Stimulated activated naive CD4-positive, alpha-beta T cell (primary cell): Measurements from ENCODE around the gene LYPLAL1.

Experiments used
- DNase-seq, 6 experiments: peaks; one replicate each; lab custom pipeline; 2025; lab: John Stamatoyannopoulos, UW

The LYPLAL1 gene

GRCh38 chr1:219173758-219174459 is at the start of gene LYPLAL1:
TSS of gene LYPLAL1 (plus strand) at chr1:219173878. CDS start at chr1:219173891, 13 bp downstream.
- DNase-seq = peak; percentile 78 to 90 (median 82)

DNA sequence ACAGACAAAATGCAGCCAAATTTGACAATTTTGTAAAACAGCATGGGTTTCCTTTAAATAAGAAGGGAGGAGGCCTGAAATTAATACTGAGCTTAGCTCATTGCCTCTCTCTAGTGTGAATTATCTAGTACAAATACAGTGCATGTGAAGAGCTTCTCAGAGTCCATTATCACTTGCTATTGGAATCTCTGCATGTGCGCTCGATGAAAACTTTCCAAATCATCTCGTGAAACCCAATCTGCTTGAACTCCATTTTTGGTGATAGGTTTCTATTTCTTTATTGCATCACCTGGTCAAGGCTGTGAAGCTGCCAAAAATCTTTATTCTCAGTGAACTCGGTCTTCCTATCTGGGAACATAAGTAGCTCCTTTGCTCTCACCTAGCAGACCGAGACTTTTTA is 49.5 kb upstream of the LYPLAL1 start:
- DNase-seq = no peak

GRCh38 chr1:219125342-219125741 is 48.3 kb upstream of the LYPLAL1 start:
- DNase-seq = no peak

DNA sequence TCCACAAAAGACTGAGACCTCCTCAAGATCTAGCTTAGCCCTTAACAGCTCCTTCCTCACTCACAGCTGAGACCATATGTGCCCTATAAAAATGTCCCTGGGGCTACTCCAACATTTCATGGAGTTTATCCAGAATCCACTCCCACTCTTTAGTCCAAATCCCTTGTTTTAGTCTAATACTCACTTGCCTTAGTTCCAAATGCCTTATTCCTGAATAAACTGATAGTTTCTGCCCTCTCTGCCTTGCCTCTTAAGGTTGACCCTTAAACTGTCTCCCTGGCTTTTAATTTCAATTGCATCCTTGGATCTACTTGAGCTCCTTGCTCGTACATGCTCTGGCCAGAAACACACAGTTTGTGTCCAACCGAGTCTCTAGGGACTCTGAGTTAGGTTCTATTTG is 47.3 kb upstream of the LYPLAL1 start:
- no peak for DNase-seq

- no peak for DNase-seq
Measured at GRCh38 chr1:219128957-219129356, 44.7 kb upstream of the LYPLAL1 start.

DNA sequence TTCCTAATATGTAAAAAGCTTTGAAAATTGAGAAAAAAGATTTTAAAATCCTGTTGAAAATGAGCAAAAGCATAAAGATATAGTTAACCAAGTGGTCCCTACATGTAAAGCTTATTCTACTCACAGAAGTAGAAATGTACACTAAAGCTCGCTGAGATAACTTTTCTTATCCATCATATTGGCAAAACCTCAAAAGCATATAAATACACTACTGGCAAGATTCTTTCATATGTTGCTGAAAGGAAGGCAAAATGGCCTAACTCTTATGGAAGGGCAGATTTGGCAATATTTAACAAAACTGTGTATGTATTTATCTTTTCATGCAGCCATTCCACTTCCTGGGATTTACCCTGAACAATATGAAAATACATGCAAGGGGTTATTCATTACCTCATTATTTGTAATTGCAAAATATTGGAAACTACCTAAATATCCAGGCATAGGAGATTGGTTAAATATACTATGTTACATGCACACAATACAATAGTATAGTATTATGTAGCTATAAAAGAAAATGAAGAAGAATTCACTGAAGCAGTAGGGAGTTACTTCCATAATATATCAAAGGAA is 43.2 kb upstream of the LYPLAL1 start:
- no peak for DNase-seq

GRCh38 chr1:219132939-219133338 is 40.7 kb upstream of the LYPLAL1 start:
- DNase-seq = no peak

DNA sequence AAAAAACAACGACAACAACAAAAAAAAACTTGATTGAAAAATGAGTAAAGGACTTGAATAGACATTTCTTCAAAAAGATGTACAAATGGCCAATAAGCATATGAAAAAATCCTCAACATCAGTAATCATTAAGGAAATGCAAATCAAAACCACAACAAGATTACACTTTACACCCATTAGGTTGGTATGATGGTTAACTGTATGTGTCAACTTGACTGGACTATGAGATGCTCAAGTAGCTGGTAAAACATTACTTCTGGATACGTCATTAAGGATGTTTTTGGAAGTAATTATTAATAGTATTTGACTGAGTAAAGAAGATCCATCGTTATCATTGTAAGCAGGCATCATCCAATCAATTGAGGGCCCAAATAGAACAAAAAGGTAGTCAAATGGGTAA is 34.9 kb upstream of the LYPLAL1 start:
- DNase-seq = no peak

GRCh38 chr1:219140303-219140877 is 33.3 kb upstream of the LYPLAL1 start:
- DNase-seq = no peak

DNA sequence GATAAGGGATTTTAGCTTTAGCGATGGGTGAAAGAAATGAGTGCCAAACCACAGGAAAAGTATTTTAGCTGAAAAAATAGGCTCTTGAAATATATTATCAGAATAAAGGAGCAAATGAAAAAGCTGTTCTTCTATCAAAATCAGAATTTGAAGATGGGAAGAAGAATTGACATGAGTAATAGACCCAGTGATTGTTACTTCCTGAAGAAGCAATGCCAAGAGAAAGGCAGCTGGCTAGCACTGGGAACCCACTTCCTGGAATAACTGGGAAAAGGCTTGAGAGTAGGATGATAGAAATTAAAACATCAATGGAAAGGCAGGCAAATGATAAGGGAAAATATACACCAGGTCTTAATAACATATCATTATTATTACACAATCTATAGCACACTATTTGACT is 29.9 kb upstream of the LYPLAL1 start:
- DNase-seq = no peak

GRCh38 chr1:219144658-219145315 is 28.9 kb upstream of the LYPLAL1 start:
- no peak for DNase-seq

DNA sequence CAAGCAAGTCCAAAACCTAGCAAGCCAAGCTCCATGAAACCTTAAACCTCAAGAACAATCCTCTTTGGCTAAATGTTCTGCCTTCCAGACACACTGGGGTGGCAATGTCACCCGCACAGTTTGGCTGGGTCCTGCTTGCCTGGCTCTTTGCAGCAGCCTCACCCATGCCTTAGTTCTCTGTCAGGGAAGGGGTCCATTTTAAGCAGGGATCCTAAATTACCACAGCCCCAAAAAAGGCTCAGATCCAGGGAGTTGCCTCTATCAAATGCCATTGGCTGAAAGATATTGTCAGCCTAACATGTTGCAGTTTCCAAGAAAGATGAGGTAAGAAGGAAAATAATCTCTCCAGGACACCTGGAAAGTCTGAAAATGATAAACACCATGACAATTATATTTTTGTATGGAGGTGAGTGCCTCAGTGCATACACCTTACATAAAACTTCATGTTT is 26.1 kb upstream of the LYPLAL1 start:
- no peak for DNase-seq

GRCh38 chr1:219149009-219149577 is 24.6 kb upstream of the LYPLAL1 start:
- DNase-seq = no peak

DNA sequence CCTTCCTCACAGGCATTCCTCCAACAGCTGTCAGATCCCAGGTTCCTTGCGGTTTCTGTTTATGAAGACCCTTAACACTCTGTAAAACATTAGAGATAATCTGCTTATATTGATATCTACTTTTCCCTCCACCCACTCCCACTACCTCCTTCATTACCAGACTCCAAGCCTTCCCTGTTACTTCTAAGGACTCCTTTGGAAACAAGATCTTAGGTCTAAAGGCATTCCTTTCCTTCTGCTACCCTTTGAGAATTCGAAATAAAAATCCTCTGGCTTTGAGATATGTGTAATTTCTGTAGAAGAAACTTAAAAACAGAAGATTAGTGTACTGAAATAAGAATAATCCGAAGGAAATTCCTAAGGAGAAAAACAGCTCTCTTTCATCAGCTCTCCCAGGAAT is 23.7 kb upstream of the LYPLAL1 start:
- DNase-seq = no peak

GRCh38 chr1:219150913-219151312 is 22.8 kb upstream of the LYPLAL1 start:
- no peak for DNase-seq

- DNase-seq = no peak
Measured at GRCh38 chr1:219151467-219151866, 22.2 kb upstream of the LYPLAL1 start.

- DNase-seq = no peak
Measured at GRCh38 chr1:219152751-219153150, 20.9 kb upstream of the LYPLAL1 start.

GRCh38 chr1:219153723-219154122 is 20.0 kb upstream of the LYPLAL1 start:
- no peak for DNase-seq

DNA sequence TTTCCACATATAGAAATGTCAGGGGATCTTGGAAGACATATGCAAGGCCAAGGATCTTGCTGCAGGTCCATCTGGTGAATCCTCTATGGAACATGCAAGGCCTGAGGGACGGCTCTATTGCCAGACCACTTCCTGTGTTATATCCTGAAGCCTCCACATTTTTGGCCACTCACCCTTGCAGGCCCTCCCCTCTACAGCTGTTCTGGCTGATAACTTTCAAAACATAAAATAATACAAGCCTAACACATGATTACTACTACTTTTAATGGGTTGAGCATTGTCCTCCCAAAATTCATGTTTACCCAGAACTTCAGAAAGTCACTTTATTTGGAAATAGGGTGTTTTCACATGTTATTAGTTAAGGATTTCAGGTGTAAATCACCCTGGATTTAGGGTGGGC is 18.5 kb upstream of the LYPLAL1 start:
- no peak for DNase-seq

GRCh38 chr1:219159946-219160645 is 13.6 kb upstream of the LYPLAL1 start:
- no peak for DNase-seq

DNA sequence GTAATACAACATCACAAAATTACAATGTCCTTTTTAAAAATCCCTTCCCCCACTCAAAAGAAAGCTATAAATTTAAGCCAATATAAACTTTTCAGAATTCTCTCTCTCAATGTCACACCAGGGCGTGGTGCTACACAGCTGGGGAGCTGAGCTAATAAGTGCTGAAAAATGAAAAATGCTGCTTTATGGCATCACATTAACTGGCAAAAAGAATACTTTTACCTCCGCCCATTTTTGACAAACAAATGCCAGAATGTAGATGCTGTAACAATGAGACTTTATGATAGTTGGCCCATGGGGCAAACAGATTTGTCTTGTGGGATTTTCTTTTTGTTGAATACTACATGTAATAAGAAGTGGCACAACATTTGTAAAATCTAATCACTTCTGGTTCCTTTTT is 12.7 kb upstream of the LYPLAL1 start:
- DNase-seq = no peak

- no peak for DNase-seq
Measured at GRCh38 chr1:219161371-219161770, 12.3 kb upstream of the LYPLAL1 start.
